Subcutaneous abdominal adipose tissue (tissue), 5 donors: ENCODE results near the gene RALA.
"Not testable (repeated sequence)": the region's sequence is repeated elsewhere in the genome, so short reads cannot be mapped to it uniquely, and the experiment has no call there.

Source experiments
- H3K27ac ChIP-seq: one replicate; pipeline ENCODE4 v1.7.0; 2013; ENCODE audit warnings: low read depth, mild to moderate bottlenecking, inconsistent platforms, low read length, moderate library complexity
- H3K27me3 ChIP-seq, 5 donors: one replicate each; pipeline ENCODE4 v1.7.0; 2013; ENCODE audit warnings: low read length in 5 of 5, inconsistent platforms in 1 of 5; ENCODE audit not compliant: control insufficient read depth in 5 of 5, insufficient read depth in 4 of 5
- H3K36me3 ChIP-seq, 5 donors: one replicate each; pipeline ENCODE4 v1.7.0; 2013; ENCODE audit warnings: low read length in 5 of 5; ENCODE audit not compliant: control insufficient read depth in 5 of 5, insufficient read depth in 5 of 5
- H3K4me1 ChIP-seq, 5 donors: one replicate each; pipeline ENCODE4 v1.7.0; 2013; ENCODE audit warnings: low read length in 5 of 5, mild to moderate bottlenecking in 3 of 5, moderate library complexity in 1 of 5; ENCODE audit not compliant: control insufficient read depth in 5 of 5, insufficient read depth in 5 of 5
- H3K4me3 ChIP-seq, 5 donors: one replicate each; pipeline ENCODE4 v1.7.0; 2013; ENCODE audit warnings: low read length in 5 of 5, low read depth in 1 of 5
- H3K9ac ChIP-seq, 5 donors: one replicate each; pipeline ENCODE4 v1.7.0; 2013; ENCODE audit warnings: low read length in 5 of 5, mild to moderate bottlenecking in 4 of 5, moderate library complexity in 3 of 5
- H3K9me3 ChIP-seq, 5 donors: one replicate each; pipeline ENCODE4 v1.7.0; 2013; ENCODE audit warnings: low read length in 5 of 5; ENCODE audit not compliant: control insufficient read depth in 5 of 5
- donor health status: healthy.
- donor health status: healthy.
- donor health status: healthy.
- donor health status: healthy.
- donor health status: healthy.

The RALA gene

GRCh38 chr7:39664057-39664456, 40.7 kb downstream of the RALA start:
- H3K36me3 ChIP-seq = peaks cover 0 to 3% (median 0%) of the 10 kb centered on the region in 5 donors

GRCh38 chr7:39664585-39664984, 41.2 kb downstream of the RALA start:
- peaks cover 0 to 3% (median 0%) of the 10 kb centered on the region in 5 donors for H3K36me3 ChIP-seq
- H3K4me1 ChIP-seq = peaks cover 0 to 18% (median 9%) of the 10 kb centered on the region in 5 donors
- H3K27me3 ChIP-seq = no peaks in the 10 kb centered on the region
- no peak overlapping the region for H3K27ac ChIP-seq
- H3K9me3 ChIP-seq = no peaks in the 10 kb centered on the region
- H3K9ac ChIP-seq = no peak overlapping the region
- no peak overlapping the region for H3K4me3 ChIP-seq

More at GRCh38 chr7:39664057-39664456, 40.7 kb downstream of the RALA start:
- H3K4me3 ChIP-seq = no peak overlapping the region
- H3K4me1 ChIP-seq = peaks cover 0 to 18% (median 9%) of the 10 kb centered on the region in 5 donors
- H3K27me3 ChIP-seq = no peaks in the 10 kb centered on the region
- H3K9me3 ChIP-seq = no peaks in the 10 kb centered on the region
- no peak overlapping the region for H3K27ac ChIP-seq
- no peak overlapping the region for H3K9ac ChIP-seq

- Histone ChIP-seq H3K27me3 (no peaks in the 10 kb centered on the region), H3K4me3 (no peak overlapping the region), H3K36me3 (peaks cover 0 to 3% (median 0%) of the 10 kb centered on the region in 5 donors), H3K9ac (no peak overlapping the region), H3K4me1 (peaks cover 0 to 18% (median 9%) of the 10 kb centered on the region in 5 donors), H3K9me3 (no peaks in the 10 kb centered on the region), H3K27ac (no peak overlapping the region)
Observed at GRCh38 chr7:39666562-39666961, 43.2 kb downstream of the RALA start.

GRCh38 chr7:39667341-39667923, 44.1 kb downstream of the RALA start:
- Histone ChIP-seq H3K9me3 (no peaks in the 10 kb centered on the region), H3K27me3 (no peaks in the 10 kb centered on the region), H3K36me3 (peaks cover 0 to 3% (median 0%) of the 10 kb centered on the region in 5 donors), H3K4me1 (peaks cover 0 to 18% (median 11%) of the 10 kb centered on the region in 5 donors), H3K9ac (no peak overlapping the region), H3K4me3 (no peak overlapping the region), H3K27ac (peak overlapping the region; percentile 60)

GRCh38 chr7:39668280-39668679, 44.9 kb downstream of the RALA start:
- not testable (repeated sequence) for H3K27me3 ChIP-seq, H3K9me3 ChIP-seq, H3K36me3 ChIP-seq, H3K9ac ChIP-seq, H3K4me3 ChIP-seq
- Histone ChIP-seq H3K27ac (peak overlapping the region; percentile 60), H3K4me1 (peaks cover 0 to 18% (median 11%) of the 10 kb centered on the region in 5 donors)

GRCh38 chr7:39670052-39670451, 46.7 kb downstream of the RALA start:
- no peak overlapping the region for H3K4me3 ChIP-seq
- peaks cover 0 to 18% (median 11%) of the 10 kb centered on the region in 5 donors for H3K4me1 ChIP-seq
- no peaks in the 10 kb centered on the region for H3K36me3 ChIP-seq
- no peak overlapping the region for H3K27ac ChIP-seq
- H3K27me3 ChIP-seq = no peaks in the 10 kb centered on the region
- H3K9me3 ChIP-seq = no peaks in the 10 kb centered on the region
- H3K9ac ChIP-seq = no peak overlapping the region

GRCh38 chr7:39670934-39671333, 47.6 kb downstream of the RALA start:
- Histone ChIP-seq H3K9ac (no peak overlapping the region), H3K4me1 (peaks cover 0 to 14% (median 11%) of the 10 kb centered on the region in 5 donors), H3K9me3 (no peaks in the 10 kb centered on the region), H3K27me3 (no peaks in the 10 kb centered on the region), H3K36me3 (no peaks in the 10 kb centered on the region), H3K27ac (no peak overlapping the region), H3K4me3 (no peak overlapping the region)

GRCh38 chr7:39672176-39672575, 48.8 kb downstream of the RALA start:
- Histone ChIP-seq H3K36me3 (no peaks in the 10 kb centered on the region), H3K4me1 (peaks cover 0 to 11% (median 7%) of the 10 kb centered on the region in 5 donors), H3K27ac (no peak overlapping the region), H3K4me3 (no peak overlapping the region), H3K27me3 (no peaks in the 10 kb centered on the region), H3K9me3 (no peaks in the 10 kb centered on the region), H3K9ac (no peak overlapping the region)

- Histone ChIP-seq H3K4me3 (no peak overlapping the region), H3K9ac (no peak overlapping the region), H3K27ac (no peak overlapping the region), H3K36me3 (no peaks in the 10 kb centered on the region), H3K4me1 (peaks cover 0 to 6% (median 0%) of the 10 kb centered on the region in 5 donors), H3K27me3 (no peaks in the 10 kb centered on the region), H3K9me3 (no peaks in the 10 kb centered on the region)
Observed at GRCh38 chr7:39673868-39674267, 50.5 kb downstream of the RALA start.

GRCh38 chr7:39674406-39674805, 51.0 kb downstream of the RALA start:
- Histone ChIP-seq H3K4me3 (no peak overlapping the region), H3K27me3 (no peaks in the 10 kb centered on the region), H3K36me3 (no peaks in the 10 kb centered on the region), H3K27ac (no peak overlapping the region), H3K9ac (no peak overlapping the region), H3K9me3 (no peaks in the 10 kb centered on the region), H3K4me1 (peaks cover 0 to 6% (median 0%) of the 10 kb centered on the region in 5 donors)
